Ishikawa (cell line): ENCODE results near the gene SEMA4C.

Experiments used
- CEBPB ChIP-seq: IDR thresholded peaks from 2 replicates; pipeline ENCODE4 v1.6.1; 2012
- CREB1 ChIP-seq: IDR thresholded peaks from 2 replicates; pipeline ENCODE4 v1.6.1; 2012; ENCODE audit warnings: low read depth
- EGR1 ChIP-seq: IDR thresholded peaks from 2 replicates; pipeline ENCODE4 v1.6.1; 2012
- EP300 ChIP-seq: IDR thresholded peaks from 2 replicates; pipeline ENCODE4 v1.6.1; 2012; ENCODE audit warnings: borderline replicate concordance
- MAX ChIP-seq: IDR thresholded peaks from 2 replicates; pipeline ENCODE4 v1.6.1; 2012
- NFIC ChIP-seq: IDR thresholded peaks from 2 replicates; pipeline ENCODE4 v1.6.1; 2012
- RAD21 ChIP-seq: IDR thresholded peaks from 2 replicates; pipeline ENCODE4 v1.6.1; 2012; ENCODE audit warnings: low read depth
- TAF1 ChIP-seq: IDR thresholded peaks from 2 replicates; pipeline ENCODE4 v1.6.1; 2012; ENCODE audit warnings: low read depth, mild to moderate bottlenecking
- TCF12 ChIP-seq: IDR thresholded peaks from 2 replicates; pipeline ENCODE4 v1.6.1; 2012; ENCODE audit warnings: low read depth
- YY1 ChIP-seq: IDR thresholded peaks from 2 replicates; pipeline ENCODE4 v1.6.1; 2012; ENCODE audit warnings: low read depth
- ZBTB7A ChIP-seq: IDR thresholded peaks from 2 replicates; pipeline ENCODE4 v1.6.1; 2012; ENCODE audit warnings: low read depth
- TF ChIP-seq, protein P1 (sequence below): IDR thresholded peaks from 2 replicates; pipeline ENCODE4 v1.6.1; 2012; ENCODE audit warnings: low read depth, mild to moderate bottlenecking

- TF ChIP-seq EP300 (no peak), EGR1 (no peak), CREB1 (no peak), ZBTB7A (no peak), MAX (no peak), YY1 (no peak), RAD21 (no peak), CEBPB (no peak), TCF12 (no peak), NFIC (no peak), TAF1 (no peak)
- TF ChIP-seq, protein P1, sequence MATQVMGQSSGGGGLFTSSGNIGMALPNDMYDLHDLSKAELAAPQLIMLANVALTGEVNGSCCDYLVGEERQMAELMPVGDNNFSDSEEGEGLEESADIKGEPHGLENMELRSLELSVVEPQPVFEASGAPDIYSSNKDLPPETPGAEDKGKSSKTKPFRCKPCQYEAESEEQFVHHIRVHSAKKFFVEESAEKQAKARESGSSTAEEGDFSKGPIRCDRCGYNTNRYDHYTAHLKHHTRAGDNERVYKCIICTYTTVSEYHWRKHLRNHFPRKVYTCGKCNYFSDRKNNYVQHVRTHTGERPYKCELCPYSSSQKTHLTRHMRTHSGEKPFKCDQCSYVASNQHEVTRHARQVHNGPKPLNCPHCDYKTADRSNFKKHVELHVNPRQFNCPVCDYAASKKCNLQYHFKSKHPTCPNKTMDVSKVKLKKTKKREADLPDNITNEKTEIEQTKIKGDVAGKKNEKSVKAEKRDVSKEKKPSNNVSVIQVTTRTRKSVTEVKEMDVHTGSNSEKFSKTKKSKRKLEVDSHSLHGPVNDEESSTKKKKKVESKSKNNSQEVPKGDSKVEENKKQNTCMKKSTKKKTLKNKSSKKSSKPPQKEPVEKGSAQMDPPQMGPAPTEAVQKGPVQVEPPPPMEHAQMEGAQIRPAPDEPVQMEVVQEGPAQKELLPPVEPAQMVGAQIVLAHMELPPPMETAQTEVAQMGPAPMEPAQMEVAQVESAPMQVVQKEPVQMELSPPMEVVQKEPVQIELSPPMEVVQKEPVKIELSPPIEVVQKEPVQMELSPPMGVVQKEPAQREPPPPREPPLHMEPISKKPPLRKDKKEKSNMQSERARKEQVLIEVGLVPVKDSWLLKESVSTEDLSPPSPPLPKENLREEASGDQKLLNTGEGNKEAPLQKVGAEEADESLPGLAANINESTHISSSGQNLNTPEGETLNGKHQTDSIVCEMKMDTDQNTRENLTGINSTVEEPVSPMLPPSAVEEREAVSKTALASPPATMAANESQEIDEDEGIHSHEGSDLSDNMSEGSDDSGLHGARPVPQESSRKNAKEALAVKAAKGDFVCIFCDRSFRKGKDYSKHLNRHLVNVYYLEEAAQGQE: no peak
Observed at GRCh38 chr2:96830044-96830562, 39.8 kb downstream of the SEMA4C start.
